ENCODE data around the gene ALOXE3. TPM values are rescaled to one million over a fixed set of nuclear protein-coding genes. Genes with fewer than 3 reads are reported as not detected.
A peak's percentile ranks its signal among the peaks of the same experiment; 100 is the strongest.
"Not testable (repeated sequence)": the region's sequence is repeated elsewhere in the genome, so short reads cannot be mapped to it uniquely, and the experiment has no call there.

Gene ALOXE3
- total and polyA plus RNA-seq, 7 donors = 0.17 TPM; not detected in 6

DNA sequence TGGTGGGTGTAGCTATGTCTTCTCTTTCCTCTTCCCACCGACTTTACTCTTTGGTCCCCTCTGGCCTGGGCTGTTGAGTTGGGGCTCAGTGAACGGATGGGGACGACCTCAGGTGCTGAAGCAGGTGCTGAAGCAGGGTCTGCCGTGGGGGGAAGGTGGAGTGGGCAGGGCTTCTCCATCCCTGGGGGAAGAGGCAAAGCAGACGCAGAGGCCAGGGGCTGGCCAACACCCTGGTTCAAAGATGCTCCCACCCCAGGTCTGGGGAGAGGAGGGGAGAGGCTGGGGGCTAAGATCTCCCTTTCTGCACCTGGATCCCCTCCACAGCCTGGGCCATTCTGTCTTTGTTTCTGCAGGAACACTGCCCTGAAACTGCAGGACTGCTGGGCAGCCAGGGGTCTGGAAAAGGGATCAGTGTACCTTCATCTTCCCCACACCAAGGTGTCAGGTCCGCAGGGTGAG, 53.7 kb downstream of the ALOXE3 start:
- H3K27me3 ChIP-seq = peaks cover 20 to 57% (median 47%) of the 10 kb centered on the region in 3 donors

DNA sequence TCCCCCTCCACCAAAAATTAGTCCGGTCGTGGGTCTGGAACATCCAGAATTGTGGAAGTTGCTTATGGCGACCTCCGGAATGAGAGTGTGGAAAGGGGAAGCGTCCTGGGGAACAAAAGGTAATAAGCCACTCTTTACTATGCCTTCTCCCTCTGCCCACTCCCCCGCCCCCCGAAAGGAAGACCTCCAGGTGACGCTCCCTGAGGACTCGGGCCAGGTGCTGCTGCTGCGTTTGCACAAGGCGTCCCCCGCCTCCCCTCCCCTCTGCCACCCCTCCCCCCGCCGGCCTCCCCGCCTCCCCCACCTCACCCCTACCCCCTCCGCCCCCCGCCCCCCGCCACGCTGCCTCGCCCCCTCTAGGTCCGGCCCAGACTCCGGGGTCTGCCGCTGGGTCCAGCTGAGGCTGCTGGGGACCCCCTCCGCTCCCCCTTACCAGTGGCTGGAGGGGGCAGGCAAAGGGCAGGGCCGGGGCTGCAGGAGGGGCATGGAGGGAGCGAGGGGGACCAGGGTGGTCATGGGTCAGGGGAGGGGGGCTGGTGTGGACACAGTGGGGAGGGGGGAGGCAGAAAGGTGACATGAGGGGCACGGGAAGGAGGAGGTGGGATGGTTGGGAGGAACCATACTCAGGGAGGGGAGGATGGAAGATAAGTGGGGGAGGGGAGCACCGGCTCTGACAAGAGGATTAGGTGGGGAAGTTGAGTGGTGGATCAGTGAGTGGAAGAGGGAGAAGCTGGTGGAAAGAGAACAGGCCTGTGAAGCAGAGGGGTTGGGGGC, 54.4 kb downstream of the ALOXE3 start:
- DNase-seq = no peak
- Histone ChIP-seq H3K27ac (no peak overlapping the region), H3K9me3 (no peaks in the 10 kb centered on the region), H3K4me3 (peak overlapping the region in 1 of 4 donors; percentile 15), H3K4me1 (peaks cover 0 to 12% (median 9%) of the 10 kb centered on the region in 4 donors), H3K36me3 (no peaks in the 10 kb centered on the region), H3K27me3 (peaks cover 20 to 63% (median 53%) of the 10 kb centered on the region in 3 donors)
- intact Hi-C loops (cut with DNase I) = loop anchor here (5.0 kb wide), 1 partner anchor 53 kb away; the partner anchor contains the start of gene ALOXE3
- 8% methylated on average over 26 to 27 of the region's 28 CpGs for WGBS, 2 donors
- TF ChIP-seq POLR2A (IDR thresholded peaks at IDR 0.05) (no peak), POLR2AphosphoS5 (IDR thresholded peaks at IDR 0.05) (no peak), EP300 (IDR thresholded peaks at IDR 0.05) (no peak), CTCF (IDR thresholded peaks at IDR 0.05) (no peak)

More for the DNA sequence above, 53.7 kb downstream of the ALOXE3 start:
- Histone ChIP-seq H3K9me3 (no peaks in the 10 kb centered on the region), H3K4me3 (no peak overlapping the region), H3K27ac (no peak overlapping the region), H3K36me3 (no peaks in the 10 kb centered on the region), H3K4me1 (peaks cover 0 to 12% (median 9%) of the 10 kb centered on the region in 4 donors)
- no peak for DNase-seq
- intact Hi-C loops (cut with DNase I) = loop anchor here (5.0 kb wide), 1 partner anchor 53 kb away; the partner anchor contains the start of gene ALOXE3
- TF ChIP-seq EP300 (IDR thresholded peaks at IDR 0.05) (no peak), POLR2A (IDR thresholded peaks at IDR 0.05) (no peak), CTCF (IDR thresholded peaks at IDR 0.05) (no peak), POLR2AphosphoS5 (IDR thresholded peaks at IDR 0.05) (no peak)
- 64 to 71% methylated on average over 6 of the region's 6 CpGs for WGBS, 2 donors

- no peaks in the 10 kb centered on the region for H3K9me3 ChIP-seq
- no peak for DNase-seq
- no peaks in the 10 kb centered on the region for H3K36me3 ChIP-seq
- TF ChIP-seq POLR2A (IDR thresholded peaks at IDR 0.05) (no peak), CTCF (IDR thresholded peaks at IDR 0.05) (no peak), POLR2AphosphoS5 (IDR thresholded peaks at IDR 0.05) (no peak), EP300 (IDR thresholded peaks at IDR 0.05) (no peak)
- no peak overlapping the region for H3K27ac ChIP-seq
- 7 to 24% methylated on average over 15 of the region's 15 CpGs for WGBS, 2 donors
- intact Hi-C loops (cut with DNase I) = loop anchor here (5.0 kb wide), 1 partner anchor 54 kb away; the partner anchor contains the start of gene ALOXE3
- peak overlapping the region in 3 of 4 donors; percentile 15 to 20 (median 15) for H3K4me3 ChIP-seq
- peaks cover 0 to 12% (median 9%) of the 10 kb centered on the region in 4 donors for H3K4me1 ChIP-seq
- peaks cover 20 to 73% (median 63%) of the 10 kb centered on the region in 3 donors for H3K27me3 ChIP-seq
These were observed 55.4 kb downstream of the ALOXE3 start for GRCh38 chr17:8062807-8063483.

DNA sequence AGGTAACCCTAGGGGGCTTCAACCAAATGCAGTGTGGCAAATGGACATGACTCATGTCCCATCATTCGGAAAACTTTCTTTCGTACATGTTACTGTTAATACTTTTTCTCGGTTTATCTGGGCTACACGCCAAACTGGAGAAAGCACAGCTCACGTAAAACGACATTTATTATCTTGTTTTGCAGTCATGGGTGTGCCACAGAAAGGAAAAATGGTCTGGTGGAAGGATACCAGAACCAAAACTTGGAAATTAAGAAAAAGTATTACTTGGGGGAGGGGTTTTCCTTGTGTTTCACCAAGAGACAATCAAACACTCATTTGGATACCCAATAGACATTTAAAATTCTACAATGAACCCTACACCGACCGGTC, 55.9 kb downstream of the ALOXE3 start:
- H3K27me3 ChIP-seq = peaks cover 20 to 76% (median 64%) of the 10 kb centered on the region in 3 donors
- no peaks in the 10 kb centered on the region for H3K36me3 ChIP-seq
- H3K9me3 ChIP-seq = no peaks in the 10 kb centered on the region
- no peak overlapping the region for H3K27ac ChIP-seq
- H3K4me1 ChIP-seq = peaks cover 0 to 12% (median 9%) of the 10 kb centered on the region in 4 donors
- no peak for DNase-seq
- intact Hi-C loops (cut with DNase I) = loop anchor here (5.0 kb wide), 1 partner anchor 55 kb away; the partner anchor contains the start of gene ALOXE3
- TF ChIP-seq POLR2A (IDR thresholded peaks at IDR 0.05) = no peak
- peak in 2 of 4 donors; percentile 40 to 47 for TF ChIP-seq POLR2AphosphoS5 (IDR thresholded peaks at IDR 0.05)
- H3K4me3 ChIP-seq = peak overlapping the region in 3 of 4 donors; percentile 15 to 20 (median 15)
- WGBS, 2 donors = 8 to 41% methylated on average over 8 of the region's 8 CpGs

DNA sequence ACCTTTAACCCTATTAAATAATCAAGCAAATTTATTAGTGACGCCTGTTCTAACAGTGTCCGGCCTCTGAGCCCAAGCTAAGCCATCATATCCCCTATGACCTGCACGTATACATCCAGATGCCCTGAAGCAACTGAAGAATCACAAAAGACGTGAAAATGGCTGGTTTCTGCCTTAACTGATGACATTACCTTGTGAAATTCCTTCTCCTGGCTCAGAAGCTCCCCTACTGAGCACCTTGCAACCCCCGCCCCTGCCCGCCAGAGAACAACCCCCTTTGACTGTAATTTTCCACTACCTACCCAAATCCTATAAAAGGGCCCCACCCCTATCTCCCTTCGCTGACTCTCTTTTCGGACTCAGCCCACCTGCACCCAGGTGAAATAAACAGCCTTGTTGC, 56.5 kb downstream of the ALOXE3 start:
- H3K27ac ChIP-seq, H3K9me3 ChIP-seq, DNase-seq, H3K4me3 ChIP-seq, H3K36me3 ChIP-seq: not testable (repeated sequence)
- H3K27me3 ChIP-seq = peaks cover 20 to 81% (median 69%) of the 10 kb centered on the region in 3 donors
- H3K4me1 ChIP-seq = peaks cover 0 to 12% (median 9%) of the 10 kb centered on the region in 4 donors
- intact Hi-C loops (cut with DNase I) = loop anchor here (5.0 kb wide), 1 partner anchor 55 kb away; the partner anchor contains the start of gene ALOXE3
- WGBS, 2 donors = 26 to 62% methylated on average over 8 of the region's 8 CpGs

Measured in sigmoid colon (tissue), 7 donors.